ENCODE results near the gene DLX5. TPM values are rescaled to one million over a fixed set of nuclear protein-coding genes. Genes with fewer than 3 reads are reported as not detected.

The DLX5 gene
- total and polyA plus RNA-seq, 2 experiments from 2014 or later = not detected

GRCh38 chr7:96979551-96980276, 44.9 kb downstream of the DLX5 start:
- Histone ChIP-seq H2AFZ (no peak overlapping the region), H3K4me3 (no peak overlapping the region), H3K27me3 (replicated peaks; ENCODE audit: insufficient read depth) (peaks cover 5% of the 10 kb centered on the region; the same call in 1 of the 2 replicates), H3K4me1 (ENCODE audit: insufficient read depth) (no peaks in the 10 kb centered on the region), H3K9me3 (ENCODE audit: low read depth) (no peaks in the 10 kb centered on the region), H4K20me1 (ENCODE audit: insufficient read depth) (no peaks in the 10 kb centered on the region), H3K4me2 (ENCODE audit: unreplicated experiment) (no peak overlapping the region), H3K79me2 (ENCODE audit: insufficient read depth) (no peaks in the 10 kb centered on the region), H3K36me3 (ENCODE audit: low read depth) (no peaks in the 10 kb centered on the region), H3F3A (ENCODE audit: insufficient read depth) (no peaks in the 10 kb centered on the region), H3K27ac (no peak overlapping the region), H3K9ac (no peak overlapping the region), H3K9me2 (ENCODE audit: insufficient read depth) (no peaks in the 10 kb centered on the region)
- DNase-seq = no peak
- TF ChIP-seq EZH2phosphoT487 (IDR thresholded peaks at IDR 0.05; ENCODE audit: insufficient read depth, low read depth) (no peak), EZH2 (IDR thresholded peaks at IDR 0.05; ENCODE audit: insufficient read depth, poor library complexity, severe bottlenecking) (no peak)
- 38 to 45% methylated on average over 2 of the region's 2 CpGs for WGBS, 2 experiments (ENCODE audit: low coverage in 1 of 2, low lambda C conversion rate in 2 of 2, missing lambda C conversion rate in 2 of 2)
- in situ Hi-C loops (cut with MboI) = no loop called here

GRCh38 chr7:96977445-96977844, 47.2 kb downstream of the DLX5 start:
- Histone ChIP-seq H3K27ac (no peak overlapping the region), H4K20me1 (ENCODE audit: insufficient read depth) (no peaks in the 10 kb centered on the region), H3K79me2 (ENCODE audit: insufficient read depth) (no peaks in the 10 kb centered on the region), H3K9ac (no peak overlapping the region), H3K27me3 (replicated peaks; ENCODE audit: insufficient read depth) (no peaks in the 10 kb centered on the region), H3K9me3 (ENCODE audit: low read depth) (no peaks in the 10 kb centered on the region), H2AFZ (no peak overlapping the region), H3K36me3 (ENCODE audit: low read depth) (no peaks in the 10 kb centered on the region), H3F3A (ENCODE audit: insufficient read depth) (no peaks in the 10 kb centered on the region), H3K4me1 (ENCODE audit: insufficient read depth) (no peaks in the 10 kb centered on the region), H3K4me3 (no peak overlapping the region), H3K4me2 (ENCODE audit: unreplicated experiment) (no peak overlapping the region), H3K9me2 (ENCODE audit: insufficient read depth) (no peaks in the 10 kb centered on the region)
- TF ChIP-seq EZH2phosphoT487 (IDR thresholded peaks at IDR 0.05; ENCODE audit: insufficient read depth, low read depth) = no peak
- TF ChIP-seq EZH2 (IDR thresholded peaks at IDR 0.05; ENCODE audit: insufficient read depth, poor library complexity, severe bottlenecking) = no peak
- DNase-seq = no peak
- in situ Hi-C loops (cut with MboI) = no loop called here

- no peaks in the 10 kb centered on the region for H3K36me3 ChIP-seq (ENCODE audit: low read depth)
- H3K27me3 ChIP-seq (replicated peaks; ENCODE audit: insufficient read depth) = no peaks in the 10 kb centered on the region
- WGBS, 2 experiments (ENCODE audit: low coverage in 1 of 2, low lambda C conversion rate in 2 of 2, missing lambda C conversion rate in 2 of 2) = 3 to 4% methylated on average over 2 of the region's 2 CpGs
- in situ Hi-C loops (cut with MboI) = no loop called here
- no peak overlapping the region for H2AFZ ChIP-seq
- DNase-seq = no peak
- H3K9me3 ChIP-seq (ENCODE audit: low read depth) = no peaks in the 10 kb centered on the region
- H3K4me2 ChIP-seq (ENCODE audit: unreplicated experiment) = no peak overlapping the region
- no peak overlapping the region for H3K4me3 ChIP-seq
- H3K4me1 ChIP-seq (ENCODE audit: insufficient read depth) = no peaks in the 10 kb centered on the region
- H3K9ac ChIP-seq = no peak overlapping the region
- H3K27ac ChIP-seq = no peak overlapping the region
- TF ChIP-seq EZH2phosphoT487 (IDR thresholded peaks at IDR 0.05; ENCODE audit: insufficient read depth, low read depth) = no peak
- TF ChIP-seq EZH2 (IDR thresholded peaks at IDR 0.05; ENCODE audit: insufficient read depth, poor library complexity, severe bottlenecking) = no peak
- no peaks in the 10 kb centered on the region for H4K20me1 ChIP-seq (ENCODE audit: insufficient read depth)
- no peaks in the 10 kb centered on the region for H3K79me2 ChIP-seq (ENCODE audit: insufficient read depth)
- H3K9me2 ChIP-seq (ENCODE audit: insufficient read depth) = no peaks in the 10 kb centered on the region
- H3F3A ChIP-seq (ENCODE audit: insufficient read depth) = no peaks in the 10 kb centered on the region
These were observed 48.5 kb downstream of the DLX5 start for GRCh38 chr7:96976106-96976505.

GRCh38 chr7:96973986-96974385, 50.6 kb downstream of the DLX5 start:
- H3K27ac ChIP-seq = no peak overlapping the region
- no peaks in the 10 kb centered on the region for H3K9me2 ChIP-seq (ENCODE audit: insufficient read depth)
- TF ChIP-seq EZH2 (IDR thresholded peaks at IDR 0.05; ENCODE audit: insufficient read depth, poor library complexity, severe bottlenecking) (no peak), EZH2phosphoT487 (IDR thresholded peaks at IDR 0.05; ENCODE audit: insufficient read depth, low read depth) (no peak)
- no peaks in the 10 kb centered on the region for H3K9me3 ChIP-seq (ENCODE audit: low read depth)
- H2AFZ ChIP-seq = no peak overlapping the region
- no peaks in the 10 kb centered on the region for H3K27me3 ChIP-seq (replicated peaks; ENCODE audit: insufficient read depth)
- DNase-seq = peak; percentile 54
- WGBS, 2 experiments (ENCODE audit: low coverage in 1 of 2, low lambda C conversion rate in 2 of 2, missing lambda C conversion rate in 2 of 2) = 0 to 2% methylated on average over 2 of the region's 2 CpGs
- no peak overlapping the region for H3K4me2 ChIP-seq (ENCODE audit: unreplicated experiment)
- no peaks in the 10 kb centered on the region for H3K79me2 ChIP-seq (ENCODE audit: insufficient read depth)
- H3K9ac ChIP-seq = no peak overlapping the region
- no peak overlapping the region for H3K4me3 ChIP-seq
- no peaks in the 10 kb centered on the region for H3K36me3 ChIP-seq (ENCODE audit: low read depth)
- H4K20me1 ChIP-seq (ENCODE audit: insufficient read depth) = no peaks in the 10 kb centered on the region
- H3F3A ChIP-seq (ENCODE audit: insufficient read depth) = no peaks in the 10 kb centered on the region
- no peaks in the 10 kb centered on the region for H3K4me1 ChIP-seq (ENCODE audit: insufficient read depth)
- in situ Hi-C loops (cut with MboI) = no loop called here

- no peaks in the 10 kb centered on the region for H3F3A ChIP-seq (ENCODE audit: insufficient read depth)
- in situ Hi-C loops (cut with MboI) = no loop called here
- TF ChIP-seq EZH2 (IDR thresholded peaks at IDR 0.05; ENCODE audit: insufficient read depth, poor library complexity, severe bottlenecking) (no peak), EZH2phosphoT487 (IDR thresholded peaks at IDR 0.05; ENCODE audit: insufficient read depth, low read depth) (no peak)
These were observed 53.9 kb downstream of the DLX5 start for GRCh38 chr7:96970739-96971138.

More at GRCh38 chr7:96970739-96971138, 53.9 kb downstream of the DLX5 start:
- Histone ChIP-seq H3K4me1 (ENCODE audit: insufficient read depth) (no peaks in the 10 kb centered on the region), H3K4me2 (ENCODE audit: unreplicated experiment) (no peak overlapping the region), H3K79me2 (ENCODE audit: insufficient read depth) (no peaks in the 10 kb centered on the region), H3K36me3 (ENCODE audit: low read depth) (no peaks in the 10 kb centered on the region), H3K9ac (no peak overlapping the region), H3K9me3 (ENCODE audit: low read depth) (no peaks in the 10 kb centered on the region), H2AFZ (no peak overlapping the region), H3K9me2 (ENCODE audit: insufficient read depth) (no peaks in the 10 kb centered on the region), H3K27ac (no peak overlapping the region), H3K27me3 (replicated peaks; ENCODE audit: insufficient read depth) (no peaks in the 10 kb centered on the region), H4K20me1 (ENCODE audit: insufficient read depth) (no peaks in the 10 kb centered on the region), H3K4me3 (no peak overlapping the region)
- DNase-seq = no peak

Small RNAs within 50 kb of the gene (small RNA-seq; reads per million reads assigned to genes)
- not detected for gene RF01778 (ENCODE audit: low read depth, low replicate concordance)

Other genes with a start within 250 kb of the DLX5 start
- gene DLX6, start 19.3 kb downstream of the DLX5 start, total RNA-seq (2014; rRNA removed; shearing (Covaris generic)) = not detected in 2 replicates
- not detected in 2 replicates for gene DLX6, start 19.3 kb downstream of the DLX5 start, polyA plus RNA-seq (2016; fragmentation: Nextera tagmentation; extraction: Ambion mirVana)
- gene SDHAF3, start 92.9 kb upstream of the DLX5 start, total RNA-seq (2014; rRNA removed; shearing (Covaris generic)) = 4.6 and 6.3 TPM in 2 replicates
- 29.2 and 34.0 TPM in 2 replicates for gene SDHAF3, start 92.9 kb upstream of the DLX5 start, polyA plus RNA-seq (2016; fragmentation: Nextera tagmentation; extraction: Ambion mirVana)